GM19099 (cell line): ENCODE measurements around the gene ADM2.

Experiments used
- POLR2A ChIP-seq: IDR thresholded peaks from 3 replicates; pipeline ENCODE4 v1.6.1; 2011; ENCODE audit warnings: low read depth; ENCODE audit not compliant: insufficient read length; ENCODE audit errors: extremely low read depth

The ADM2 gene

GRCh38 chr22:50502628-50503474, 21.5 kb downstream of the ADM2 start:
- TF ChIP-seq POLR2A = no peak

- no peak for TF ChIP-seq POLR2A
Observed at GRCh38 chr22:50503475-50504145, 22.3 kb downstream of the ADM2 start.

- TF ChIP-seq POLR2A = no peak
Observed at GRCh38 chr22:50504369-50505211, 23.2 kb downstream of the ADM2 start.

- TF ChIP-seq POLR2A = no peak
Observed at GRCh38 chr22:50505276-50505775, 24.0 kb downstream of the ADM2 start.

- TF ChIP-seq POLR2A = no peak
Observed at GRCh38 chr22:50505776-50506610, 24.6 kb downstream of the ADM2 start.

DNA sequence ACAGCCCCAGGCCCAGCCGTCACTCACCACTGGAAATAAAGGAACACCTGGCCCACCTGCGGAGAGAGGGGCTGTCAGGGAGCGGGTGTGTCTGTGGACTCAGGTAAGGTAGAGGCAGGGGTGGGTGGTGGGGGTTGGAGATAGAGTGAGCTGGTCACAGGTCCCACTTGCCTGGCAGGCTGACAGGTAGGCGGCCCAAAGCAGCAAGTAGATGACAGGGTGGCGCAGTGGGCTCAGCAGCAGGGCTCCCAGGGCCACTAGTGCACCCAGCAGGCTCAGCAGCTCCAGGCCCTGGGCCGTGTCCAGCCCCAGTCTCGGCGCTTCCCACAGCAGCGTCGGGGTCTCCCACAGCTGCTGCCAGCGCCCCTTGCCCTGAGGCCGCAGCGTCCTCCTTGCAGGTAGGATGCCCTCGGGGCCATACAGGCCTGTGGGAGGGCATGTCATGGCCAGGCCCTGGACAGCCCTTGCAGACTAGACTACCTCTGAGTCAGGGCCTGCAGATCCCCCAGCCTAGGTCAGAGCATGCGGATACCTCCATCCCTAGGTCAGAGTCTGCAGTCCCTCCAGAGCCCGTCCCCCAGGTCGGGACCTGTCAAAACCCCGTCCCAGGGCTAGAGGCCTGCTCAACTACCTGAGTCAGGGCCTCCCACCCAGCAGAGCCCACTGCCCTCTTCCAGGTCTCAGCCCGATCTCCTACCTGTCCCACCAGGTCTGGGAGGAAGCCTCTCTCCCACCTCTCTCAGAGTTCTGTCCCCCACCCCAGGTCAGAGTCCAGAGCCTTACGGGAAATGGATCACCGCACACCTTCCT, 25.5 kb downstream of the ADM2 start:
- no peak for TF ChIP-seq POLR2A

DNA sequence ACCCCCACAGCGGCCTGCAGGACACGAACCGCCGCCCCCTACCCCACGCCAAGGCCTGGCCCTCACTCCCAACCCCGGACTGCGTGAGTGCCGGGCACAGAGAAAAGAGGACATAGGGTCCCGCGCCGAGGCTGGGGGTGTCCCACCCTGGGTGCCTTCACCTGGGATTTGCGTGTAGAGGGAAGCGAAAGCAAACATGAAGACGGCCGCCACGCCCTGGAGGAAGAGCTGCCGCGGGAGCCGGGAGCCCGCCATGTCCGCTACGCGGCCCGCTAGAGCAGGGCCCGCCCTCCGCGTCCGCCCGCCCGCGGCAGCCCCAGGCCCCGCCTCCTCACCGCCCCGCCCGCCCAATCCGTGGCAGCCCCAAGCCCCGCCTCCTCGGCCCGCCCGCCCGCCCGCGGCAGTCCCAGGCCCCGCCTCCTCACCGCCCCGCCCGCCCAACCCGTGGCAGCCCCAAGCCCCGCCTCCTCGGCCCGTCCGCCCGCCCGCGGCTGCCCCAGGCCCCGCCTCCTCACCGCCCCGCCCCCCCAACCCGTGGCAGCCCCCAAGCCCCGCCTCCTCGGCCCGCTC, 26.2 kb downstream of the ADM2 start, which contains the start of gene LMF2:
TSS of gene LMF2 (minus strand) at position 282 of the 570 bp plus-strand sequence. CDS start at position 255, 27 bp downstream.
- peak; percentile 77 for TF ChIP-seq POLR2A

GRCh38 chr22:50507991-50508884, 26.9 kb downstream of the ADM2 start, which contains the start of gene NCAPH2:
TSS of gene NCAPH2 (plus strand) at chr22:50508224. CDS start at chr22:50508338, 114 bp downstream.
- TF ChIP-seq POLR2A = peak; percentile 89

GRCh38 chr22:50508897-50509296, 27.6 kb downstream of the ADM2 start:
- no peak for TF ChIP-seq POLR2A

- TF ChIP-seq POLR2A = no peak
Observed at GRCh38 chr22:50513175-50513574, 31.8 kb downstream of the ADM2 start.

DNA sequence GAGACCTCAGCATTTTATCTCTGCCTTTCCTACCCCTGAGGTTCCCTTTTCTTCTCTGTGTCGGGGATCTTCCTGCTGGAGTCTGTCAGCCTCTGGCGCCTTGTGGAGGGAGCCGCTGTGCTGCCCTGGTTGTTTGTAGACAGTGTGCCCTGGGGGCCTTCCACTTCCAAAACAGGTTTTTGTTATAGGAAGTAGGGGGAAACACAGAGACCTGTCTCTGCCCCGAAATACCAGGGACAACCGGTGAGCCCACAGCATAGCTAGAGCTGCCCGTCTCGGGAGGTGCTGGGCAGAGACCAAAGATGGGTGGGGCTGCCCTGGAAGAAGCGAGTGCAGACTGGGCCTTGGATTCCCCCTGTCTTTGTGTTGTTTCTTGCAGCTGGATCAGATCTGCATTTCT, 34.7 kb downstream of the ADM2 start:
- TF ChIP-seq POLR2A = no peak

GRCh38 chr22:50516891-50517290, 35.5 kb downstream of the ADM2 start:
- no peak for TF ChIP-seq POLR2A
